H9 (cell line): ENCODE results near the gene LAMA3. TPM values are rescaled to one million over a fixed set of nuclear protein-coding genes. Genes with fewer than 3 reads are reported as not detected.

Experiments used
- DNase-seq: peaks from one replicate; pipeline ENCODE4 v3.0.0-alpha.2; 2017
- H2AFZ ChIP-seq: one replicate; pipeline ENCODE4 v1.6.1; 2013; ENCODE audit warnings: mild to moderate bottlenecking, low read length, control low read depth, moderate library complexity
- H2AK5ac ChIP-seq: 2 replicates; pipeline ENCODE4 v1.6.1; 2013; ENCODE audit warnings: low read length, control low read depth, mixed read lengths; ENCODE audit not compliant: insufficient read length
- H2BK120ac ChIP-seq: one replicate; pipeline ENCODE4 v1.6.1; 2013; ENCODE audit warnings: low read depth, mild to moderate bottlenecking, low read length, control low read depth, inconsistent platforms; ENCODE audit not compliant: poor library complexity, severe bottlenecking
- H2BK12ac ChIP-seq: 2 replicates; pipeline ENCODE4 v1.6.1; 2013; ENCODE audit warnings: low read length, control low read depth, mixed read lengths, low read depth; ENCODE audit not compliant: insufficient read length
- H2BK15ac ChIP-seq: 2 replicates; pipeline ENCODE4 v1.6.1; 2013; ENCODE audit warnings: low read depth, low read length, control low read depth
- H2BK20ac ChIP-seq: one replicate; pipeline ENCODE4 v1.6.1; 2013; ENCODE audit warnings: low read depth, mild to moderate bottlenecking, low read length, control low read depth, inconsistent platforms; ENCODE audit not compliant: poor library complexity, severe bottlenecking
- H2BK5ac ChIP-seq: 2 replicates; pipeline ENCODE4 v1.6.1; 2013; ENCODE audit warnings: low read length, control low read depth, mixed read lengths; ENCODE audit not compliant: insufficient read length
- H3K14ac ChIP-seq: 2 replicates; pipeline ENCODE4 v1.6.1; 2013; ENCODE audit warnings: low read length, control low read depth; ENCODE audit not compliant: insufficient read depth
- H3K18ac ChIP-seq: 2 replicates; pipeline ENCODE4 v1.6.1; 2013; ENCODE audit warnings: low read depth, mild to moderate bottlenecking, mixed read lengths, low read length, control low read depth; ENCODE audit not compliant: insufficient read length
- H3K23ac ChIP-seq: 2 replicates; pipeline ENCODE4 v1.6.1; 2013; ENCODE audit warnings: low read length, control low read depth, mixed read lengths, low read depth; ENCODE audit not compliant: insufficient read length
- H3K23me2 ChIP-seq: 2 replicates; pipeline ENCODE4 v1.6.1; 2013; ENCODE audit warnings: low read depth, mild to moderate bottlenecking, mixed read lengths, low read length, control low read depth; ENCODE audit not compliant: insufficient read length, poor library complexity, severe bottlenecking
- H3K27ac ChIP-seq: 2 replicates; pipeline ENCODE4 v1.5.1; 2013; ENCODE audit warnings: low read length, control low read depth, mixed read lengths, low read depth; ENCODE audit not compliant: insufficient read length
- H3K27me3 ChIP-seq: 2 replicates; pipeline ENCODE4 v1.6.1; 2013; ENCODE audit warnings: low read length, control low read depth, inconsistent platforms; ENCODE audit not compliant: insufficient read depth
- H3K4ac ChIP-seq: 2 replicates; pipeline ENCODE4 v1.6.1; 2013; ENCODE audit warnings: low read depth, mild to moderate bottlenecking, control low read depth, inconsistent platforms, low read length, moderate library complexity
- H3K4me1 ChIP-seq: 2 replicates; pipeline ENCODE4 v1.6.1; 2013; ENCODE audit warnings: low read length, control low read depth, inconsistent platforms; ENCODE audit not compliant: insufficient read depth
- H3K4me2 ChIP-seq: 2 replicates; pipeline ENCODE4 v1.6.1; 2013; ENCODE audit warnings: low read length, control low read depth, mixed read lengths; ENCODE audit not compliant: insufficient read length, insufficient read depth
- H3K56ac ChIP-seq: 2 replicates; pipeline ENCODE4 v1.6.1; 2013; ENCODE audit warnings: low read depth, mild to moderate bottlenecking, mixed read lengths, low read length, control low read depth; ENCODE audit not compliant: insufficient read length
- H3K79me1 ChIP-seq: 2 replicates; pipeline ENCODE4 v1.6.1; 2013; ENCODE audit warnings: low read depth, mild to moderate bottlenecking, moderate library complexity, low read length, control low read depth, inconsistent platforms; ENCODE audit not compliant: insufficient read depth, poor library complexity, severe bottlenecking
- H3K79me2 ChIP-seq: 2 replicates; pipeline ENCODE4 v1.6.1; 2013; ENCODE audit warnings: low read length, control low read depth, inconsistent platforms; ENCODE audit not compliant: insufficient read depth
- H3K9ac ChIP-seq: 2 replicates; pipeline ENCODE4 v1.6.1; 2013; ENCODE audit warnings: low read length, control low read depth, mixed read lengths; ENCODE audit not compliant: insufficient read length; ENCODE audit errors: extremely low read depth
- H3K9me3 ChIP-seq: one replicate; pipeline ENCODE4 v1.6.1; 2013; ENCODE audit warnings: low read depth, low read length, inconsistent platforms; ENCODE audit not compliant: control insufficient read depth
- H3T11ph ChIP-seq: one replicate; pipeline ENCODE4 v1.6.1; 2013; ENCODE audit warnings: mild to moderate bottlenecking, low read length, control low read depth, inconsistent platforms
- H4K20me1 ChIP-seq: one replicate; pipeline ENCODE4 v1.6.1; 2013; ENCODE audit not compliant: control insufficient read depth, insufficient read length, insufficient read depth
- H4K5ac ChIP-seq: 2 replicates; pipeline ENCODE4 v1.6.1; 2013; ENCODE audit warnings: low read depth, mild to moderate bottlenecking, mixed read lengths, low read length, control low read depth; ENCODE audit not compliant: insufficient read length
- H4K8ac ChIP-seq: replicated peaks from 2 replicates; pipeline ENCODE4 v1.6.1; 2013; ENCODE audit warnings: low read length, control low read depth, mixed read lengths, low read depth; ENCODE audit not compliant: insufficient read length
- H4K91ac ChIP-seq: 2 replicates; pipeline ENCODE4 v1.6.1; 2013; ENCODE audit warnings: low read depth, mild to moderate bottlenecking, moderate library complexity, mixed read lengths, low read length, control low read depth; ENCODE audit not compliant: insufficient read length
- H3K27ac Mint-ChIP-seq, 3 experiments: 2 replicates in 2 of 3; 3 replicates in 1 of 3; pipeline ENCODE4 v1.8.0; 2020 to 2021; ENCODE audit warnings: mixed read lengths in 3 of 3, mild to moderate bottlenecking in 1 of 3, moderate library complexity in 1 of 3
- H3K27me3 Mint-ChIP-seq: 2 replicates; pipeline ENCODE4 v1.8.0; 2021; ENCODE audit warnings: low read depth, mild to moderate bottlenecking, moderate library complexity, mixed read lengths
- H3K36me3 Mint-ChIP-seq, 3 experiments: 2 replicates in 2 of 3; 3 replicates in 1 of 3; pipeline ENCODE4 v1.8.0; 2020 to 2021; ENCODE audit warnings: low read depth in 3 of 3, mixed read lengths in 3 of 3; ENCODE audit not compliant: insufficient read depth in 1 of 3
- H3K4me1 Mint-ChIP-seq, 2 experiments: 2 replicates each; pipeline ENCODE4 v1.8.0; 2020; ENCODE audit warnings: mixed read lengths in 2 of 2
- H3K4me3 Mint-ChIP-seq, 2 experiments: 2 replicates in 1 of 2; 3 replicates in 1 of 2; pipeline ENCODE4 v1.8.0; 2020 to 2021; ENCODE audit warnings: mild to moderate bottlenecking in 2 of 2, mixed read lengths in 2 of 2, moderate library complexity in 1 of 2
- H3K9me3 Mint-ChIP-seq, 2 experiments: 2 replicates in 1 of 2; 3 replicates in 1 of 2; pipeline ENCODE4 v1.8.0; 2020; ENCODE audit warnings: mild to moderate bottlenecking in 2 of 2, mixed read lengths in 2 of 2, moderate library complexity in 1 of 2
- CTCF ChIP-seq: fragments of 200-600 bp; sonication (generic); conservative IDR thresholded peaks from 3 replicates; pipeline ENCODE4 v1.8.0; 2021; ENCODE audit warnings: antibody characterized with exemption, mild to moderate bottlenecking
- WGBS: extraction: QIAGEN DNeasy Blood & Tissue Kit; methylation state at CpG from one replicate; pipeline ENCODE4 v1.1.7; 2013; ENCODE audit warnings: missing lambda C conversion rate, low lambda C conversion rate, mixed read lengths; ENCODE audit not compliant: insufficient read length; ENCODE audit errors: extremely low coverage; 5-methylcytosine and 5-hydroxymethylcytosine counted together
- total RNA-seq: library from RNA; stranded (reverse); gene quantifications from 2 replicates; pipeline ENCODE4 v1.2.1, GENCODE V29; 2021

LAMA3 gene
- total RNA-seq, 1 experiment from 2014 or later: 0.33 TPM

- Histone ChIP-seq H3K79me2 (no peaks in the 10 kb centered on the region), H3K9me3 (no peaks in the 10 kb centered on the region), H3K27me3 (no peaks in the 10 kb centered on the region), H2BK12ac (no peak overlapping the region), H4K8ac (no peak overlapping the region), H3K4me2 (no peak overlapping the region), H3K23ac (no peak overlapping the region), H2BK5ac (no peak overlapping the region), H3K14ac (no peak overlapping the region), H4K20me1 (no peaks in the 10 kb centered on the region), H3K27ac (no peak overlapping the region), H3K4me1 (peaks cover 3% of the 10 kb centered on the region; the same call in 1 of the 2 replicates), H2BK15ac (no peak overlapping the region), H4K5ac (no peak overlapping the region), H4K91ac (no peak overlapping the region), H3K4ac (no peak overlapping the region), H2AK5ac (no peak overlapping the region), H3K79me1 (no peaks in the 10 kb centered on the region), H3K56ac (no peak overlapping the region), H3K18ac (no peak overlapping the region), H3K9ac (no peak overlapping the region), H3K23me2 (no peaks in the 10 kb centered on the region), H2BK120ac (no peak overlapping the region), H2AFZ (no peak overlapping the region), H2BK20ac (no peak overlapping the region), H3T11ph (no peak overlapping the region)
- H3K27me3 Mint-ChIP-seq: no peaks in the 10 kb centered on the region
- no peak overlapping the region for H3K4me3 Mint-ChIP-seq
- no peaks in the 10 kb centered on the region for H3K36me3 Mint-ChIP-seq
- peaks cover under 1 to 4% of the 10 kb centered on the region in 2 experiments; a peak in 3 of 4 replicates for H3K4me1 Mint-ChIP-seq
- peaks cover 0 to 4% of the 10 kb centered on the region in 2 experiments; a peak in 3 of 5 replicates for H3K9me3 Mint-ChIP-seq
- no peak for DNase-seq
- no peak overlapping the region for H3K27ac Mint-ChIP-seq
- no peak for TF ChIP-seq CTCF
- WGBS: no CpG with 5 or more reads among the region's 1 CpG
Measured at GRCh38 chr18:23711426-23711825, 22.2 kb downstream of the LAMA3 start.
